Measurements from ENCODE around the gene ZNF667.
A peak's percentile ranks its signal among the peaks of the same experiment; 100 is the strongest.

ZNF667 gene

DNA sequence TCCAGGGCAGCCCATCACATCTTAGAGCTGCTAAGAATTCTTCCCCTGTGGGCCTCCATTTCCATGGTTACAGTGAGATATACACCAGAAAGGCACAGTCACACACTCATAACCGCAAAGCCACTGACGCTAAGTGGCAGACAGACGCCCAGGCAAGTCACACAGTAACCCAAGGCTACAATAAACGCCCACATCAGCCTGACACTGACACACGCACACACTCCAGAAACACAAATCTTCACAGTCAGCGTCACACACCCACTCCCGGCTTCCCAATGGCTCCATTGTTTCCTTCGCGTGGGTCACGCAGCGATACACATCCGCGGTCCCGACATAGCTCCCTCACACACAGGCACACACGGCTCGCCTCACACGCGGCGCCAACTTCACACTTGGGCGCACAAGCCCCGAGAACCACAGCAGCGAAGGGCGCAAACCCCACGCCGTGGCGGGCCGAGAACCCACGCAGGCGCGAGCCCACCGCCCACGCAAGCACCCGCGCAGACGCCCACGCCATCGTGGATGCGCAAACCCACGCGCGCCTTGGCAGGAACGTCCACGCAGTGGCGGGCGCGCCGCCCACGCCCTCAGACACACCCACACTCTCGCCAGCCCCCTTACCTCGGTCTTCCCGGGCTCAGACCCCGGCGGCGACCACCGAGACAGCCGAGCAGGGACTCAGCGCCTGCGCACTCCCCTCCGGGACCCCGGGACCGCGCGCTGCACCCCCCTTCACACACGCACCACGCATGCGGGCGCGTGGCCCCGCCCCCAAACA lies at the start of gene ZNF667:
TSS of gene ZNF667 (minus strand) at position 695 of the 778 bp plus-strand sequence. CDS start 14,975 bp downstream, outside the sequence.
- DNase-seq, result peak; percentile 44

DNA sequence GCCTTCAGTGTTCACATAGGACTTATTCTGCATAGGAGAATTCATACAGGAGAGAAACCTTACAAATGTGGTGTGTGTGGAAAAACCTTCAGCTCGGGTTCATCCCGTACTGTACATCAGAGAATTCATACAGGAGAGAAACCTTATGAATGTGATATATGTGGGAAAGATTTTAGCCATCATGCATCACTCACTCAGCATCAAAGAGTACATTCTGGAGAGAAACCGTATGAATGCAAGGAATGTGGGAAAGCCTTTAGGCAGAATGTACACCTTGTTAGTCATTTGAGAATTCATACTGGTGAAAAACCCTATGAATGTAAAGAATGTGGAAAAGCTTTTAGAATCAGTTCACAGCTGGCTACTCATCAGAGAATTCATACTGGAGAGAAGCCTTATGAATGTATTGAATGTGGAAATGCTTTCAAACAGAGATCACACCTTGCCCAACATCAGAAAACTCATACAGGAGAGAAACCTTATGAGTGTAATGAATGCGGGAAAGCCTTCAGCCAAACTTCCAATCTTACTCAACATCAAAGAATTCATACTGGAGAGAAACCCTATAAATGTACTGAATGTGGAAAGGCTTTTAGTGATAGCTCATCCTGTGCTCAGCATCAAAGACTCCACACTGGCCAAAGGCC lies 48.2 kb upstream of the ZNF667 start:
- DNase-seq, result no peak

GRCh38 chr19:56508290-56508778 lies 31.2 kb upstream of the ZNF667 start:
- no peak for DNase-seq

GRCh38 chr19:56507446-56508289 lies 30.5 kb upstream of the ZNF667 start, which contains the start of gene ZNF471:
ZNF471 (plus strand) TSS chr19:56507855; CDS start chr19:56511572, 3,717 bp downstream.
- DNase-seq, result peak; percentile 98

DNA sequence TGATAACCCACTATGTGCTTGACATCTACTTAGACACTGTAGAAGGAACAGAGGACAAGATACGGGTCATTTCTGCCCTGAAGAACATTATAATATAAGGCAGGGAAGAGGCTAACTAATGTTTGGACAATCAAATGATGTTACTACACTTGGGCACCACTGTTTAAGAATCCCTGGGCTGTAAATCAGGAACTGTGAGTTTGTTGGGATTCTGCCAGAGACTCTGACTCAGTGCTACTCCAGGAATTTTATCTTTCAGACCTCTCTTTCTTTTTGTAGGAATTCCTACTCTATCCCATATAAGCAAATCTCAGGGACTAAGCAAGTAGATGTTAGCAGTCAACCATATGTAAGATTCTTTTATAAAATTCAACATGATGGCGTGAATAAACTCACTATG lies 27.4 kb upstream of the ZNF667 start:
- DNase-seq, result peak; percentile 46

GRCh38 chr19:56491399-56491798 lies 14.3 kb upstream of the ZNF667 start:
- DNase-seq, result no peak

DNA sequence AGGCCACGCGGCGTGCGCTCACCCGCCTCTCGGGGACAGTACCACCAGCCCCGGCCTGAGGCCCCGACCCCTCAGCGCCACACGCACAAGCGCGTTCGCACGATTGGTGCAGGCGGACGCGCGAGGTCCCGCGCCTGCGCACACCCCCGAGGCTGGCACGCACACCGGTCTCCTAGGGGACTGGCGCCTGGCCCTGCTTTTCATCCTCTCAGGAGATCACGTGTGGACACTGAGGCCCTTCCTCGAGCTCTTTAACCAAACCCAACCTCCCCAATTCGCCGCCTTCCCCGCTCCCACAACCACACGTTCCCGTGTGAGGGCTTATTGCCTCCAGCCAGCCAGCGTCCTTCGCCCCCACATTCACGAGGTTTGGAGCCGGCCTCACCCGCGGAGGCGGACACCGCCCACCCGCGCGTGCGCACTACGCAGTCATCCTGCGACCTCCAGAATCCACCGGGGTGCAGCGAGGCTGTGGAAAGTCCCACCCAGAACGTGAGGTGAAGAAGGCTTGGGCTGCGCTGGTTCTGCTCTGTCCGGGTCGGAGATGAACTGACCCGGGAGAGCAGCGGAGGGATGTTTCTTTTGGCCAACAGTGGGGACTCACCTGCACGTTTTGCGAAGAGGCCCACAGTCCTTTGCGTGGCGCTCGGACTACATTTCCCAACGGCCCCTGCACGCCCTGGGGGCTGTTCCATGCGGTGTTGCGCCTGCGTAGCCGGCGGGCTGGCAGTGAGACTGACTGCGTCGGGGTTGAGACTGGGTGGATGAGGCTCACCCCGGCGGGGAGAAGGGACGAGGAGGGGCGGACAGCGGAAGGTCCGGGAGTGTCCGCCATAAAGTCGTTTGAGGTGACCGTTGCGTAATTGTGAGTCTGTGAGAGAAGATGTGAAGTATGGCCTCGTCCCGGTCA lies 539 bp upstream of the ZNF667 start:
- DNase-seq, result peak; percentile 92

DNA sequence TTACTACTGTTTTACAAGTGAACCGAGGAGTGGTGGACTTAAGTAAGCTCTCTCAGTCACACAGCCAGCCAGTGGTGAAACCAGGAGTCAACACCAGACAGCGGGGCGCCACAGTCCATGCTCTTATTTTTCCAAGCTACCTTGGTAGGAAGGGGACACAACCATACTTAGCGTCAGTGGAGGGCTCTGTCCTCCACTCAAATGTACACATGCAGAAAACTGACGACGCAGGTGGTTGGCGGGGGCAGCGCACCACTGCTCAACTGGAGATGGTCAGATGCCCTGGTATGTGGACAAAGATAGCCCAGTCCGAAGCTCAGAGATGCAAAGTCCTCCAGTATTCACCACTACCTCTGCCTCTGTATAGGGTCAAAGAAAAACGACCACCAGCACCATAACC lies 1.1 kb downstream of the ZNF667 start:
- no peak for DNase-seq

DNA sequence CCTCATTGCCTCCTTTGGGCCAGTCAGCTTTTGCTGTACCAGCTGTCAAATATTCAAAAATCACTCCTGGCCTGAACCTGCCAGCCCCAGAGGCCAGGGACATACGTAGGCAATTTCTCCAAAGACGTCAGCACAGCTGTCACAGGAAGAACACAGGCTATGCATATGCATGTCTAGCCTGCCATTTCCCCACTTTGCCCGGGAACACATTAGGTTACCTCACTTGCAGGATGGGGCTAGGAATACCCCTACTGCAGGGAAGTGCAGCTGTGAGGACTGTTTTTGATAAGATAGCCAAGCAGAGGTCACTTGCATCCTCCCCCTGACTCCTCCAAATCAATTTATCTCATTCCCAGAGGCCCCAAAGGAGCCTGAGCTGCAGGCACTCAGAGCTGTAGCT lies 2.8 kb downstream of the ZNF667 start:
- no peak for DNase-seq

DNA sequence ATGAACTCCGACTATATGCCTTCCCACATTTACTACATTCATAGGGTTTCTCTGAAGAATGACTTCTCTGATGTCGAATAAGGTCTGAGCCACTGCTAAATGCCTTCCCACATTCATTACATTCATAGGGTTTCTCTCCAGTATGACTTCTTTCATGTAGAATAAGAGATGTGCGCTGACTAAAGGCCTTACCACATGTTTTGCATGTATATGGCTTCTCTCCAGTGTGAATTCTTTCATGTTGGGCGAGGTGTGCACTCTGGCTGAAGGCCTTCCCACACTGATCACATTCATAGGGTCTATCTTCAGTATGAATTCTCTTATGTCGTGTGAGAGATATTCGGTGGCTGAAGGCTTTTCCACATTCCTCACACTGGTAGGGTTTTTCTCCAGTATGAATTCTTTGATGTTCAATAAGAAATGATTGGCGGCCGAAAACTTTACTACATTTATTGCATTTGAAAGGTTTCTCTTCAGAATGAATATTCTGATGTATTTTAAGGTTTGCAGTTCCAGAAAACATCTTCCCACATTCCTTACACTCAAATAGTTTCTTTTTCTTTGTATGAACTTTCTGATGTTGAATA lies 35.8 kb downstream of the ZNF667 start:
- no peak for DNase-seq

DNA sequence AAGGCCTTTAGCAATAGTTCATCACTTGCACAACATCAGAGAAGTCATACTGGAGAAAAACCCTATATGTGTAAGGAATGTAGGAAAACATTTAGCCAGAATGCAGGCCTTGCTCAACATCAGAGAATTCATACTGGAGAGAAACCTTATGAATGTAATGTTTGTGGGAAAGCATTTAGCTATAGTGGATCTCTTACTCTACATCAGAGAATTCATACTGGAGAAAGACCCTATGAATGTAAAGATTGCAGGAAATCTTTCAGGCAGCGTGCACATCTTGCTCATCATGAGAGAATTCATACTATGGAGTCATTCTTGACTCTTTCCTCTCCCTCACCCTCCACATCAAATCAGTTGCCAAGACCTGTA lies 53.2 kb downstream of the ZNF667 start:
- no peak for DNase-seq

DNA sequence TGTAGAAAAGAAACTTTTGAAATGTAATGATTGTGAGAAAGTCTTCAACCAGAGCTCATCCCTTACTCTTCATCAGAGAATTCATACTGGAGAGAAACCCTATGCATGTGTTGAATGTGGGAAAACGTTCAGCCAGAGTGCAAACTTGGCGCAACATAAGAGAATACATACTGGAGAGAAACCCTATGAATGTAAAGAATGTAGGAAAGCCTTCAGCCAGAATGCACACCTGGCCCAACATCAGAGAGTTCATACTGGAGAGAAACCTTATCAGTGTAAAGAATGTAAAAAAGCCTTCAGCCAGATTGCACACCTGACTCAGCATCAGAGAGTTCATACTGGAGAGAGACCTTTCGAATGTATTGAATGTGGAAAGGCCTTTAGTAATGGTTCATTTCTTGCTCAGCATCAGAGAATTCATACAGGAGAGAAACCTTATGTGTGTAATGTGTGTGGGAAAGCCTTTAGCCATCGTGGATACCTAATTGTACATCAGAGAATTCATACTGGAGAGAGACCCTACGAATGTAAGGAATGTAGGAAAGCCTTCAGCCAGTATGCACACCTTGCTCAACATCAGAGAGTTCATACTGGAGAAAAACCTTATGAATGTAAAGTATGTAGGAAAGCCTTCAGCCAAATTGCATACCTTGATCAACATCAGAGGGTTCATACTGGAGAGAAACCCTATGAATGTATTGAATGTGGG lies 53.7 kb downstream of the ZNF667 start:
- DNase-seq, result no peak

- no peak for DNase-seq
Measured at GRCh38 chr19:56405062-56405461, 72.1 kb downstream of the ZNF667 start.

- DNase-seq, result no peak
Measured at GRCh38 chr19:56404705-56405056, 72.5 kb downstream of the ZNF667 start.

DNA sequence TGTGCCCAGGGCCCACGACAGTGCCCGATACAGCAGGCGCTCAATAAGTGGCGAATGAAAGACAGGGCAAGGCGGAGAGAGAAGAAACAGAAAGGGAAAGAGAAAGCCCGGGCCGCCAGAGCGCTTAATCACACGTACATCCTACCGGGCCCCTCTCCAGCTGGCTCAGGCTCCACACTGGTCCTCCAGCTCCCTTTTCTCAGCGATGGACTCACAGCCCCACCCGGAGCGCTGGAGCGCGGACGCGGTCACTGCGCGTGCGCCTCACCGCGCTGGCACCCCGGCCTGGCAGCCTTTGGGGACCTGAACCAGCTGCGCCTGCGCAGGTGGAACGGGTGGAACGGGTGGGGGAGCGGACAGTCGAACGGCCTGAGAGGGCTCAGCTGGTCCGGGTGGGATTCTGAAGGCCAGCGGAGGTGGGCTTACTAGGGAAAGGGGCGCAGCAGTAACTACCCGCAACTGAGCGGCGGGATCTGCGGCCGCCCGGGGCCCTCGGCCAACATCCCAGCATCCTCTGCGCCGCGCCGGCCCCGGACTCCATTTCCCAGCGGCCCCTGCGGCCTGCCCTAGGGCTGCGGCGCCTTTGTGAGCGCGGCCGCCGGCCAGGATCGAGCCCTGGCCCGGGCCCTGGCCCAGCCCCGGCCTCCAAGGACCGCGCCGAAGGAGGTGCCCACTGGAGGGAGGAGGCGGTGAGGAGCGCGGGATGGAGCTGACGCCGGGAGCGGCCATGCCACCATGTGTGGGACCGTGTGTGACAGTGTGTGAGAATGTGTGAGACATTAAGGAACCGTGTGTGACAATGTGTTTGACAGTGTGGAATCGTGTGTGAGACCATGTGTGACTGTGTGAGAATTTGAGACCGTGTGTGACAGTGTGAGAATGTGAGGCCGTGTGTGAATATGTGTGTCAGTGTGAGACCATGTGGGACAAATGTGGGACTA lies 73.1 kb downstream of the ZNF667 start, which contains the start of gene ZNF583:
TSS of gene ZNF583 (plus strand) at position 569 of the 941 bp plus-strand sequence. CDS start 2,783 bp downstream, outside the sequence.
- DNase-seq, result peak; percentile 96

DNA sequence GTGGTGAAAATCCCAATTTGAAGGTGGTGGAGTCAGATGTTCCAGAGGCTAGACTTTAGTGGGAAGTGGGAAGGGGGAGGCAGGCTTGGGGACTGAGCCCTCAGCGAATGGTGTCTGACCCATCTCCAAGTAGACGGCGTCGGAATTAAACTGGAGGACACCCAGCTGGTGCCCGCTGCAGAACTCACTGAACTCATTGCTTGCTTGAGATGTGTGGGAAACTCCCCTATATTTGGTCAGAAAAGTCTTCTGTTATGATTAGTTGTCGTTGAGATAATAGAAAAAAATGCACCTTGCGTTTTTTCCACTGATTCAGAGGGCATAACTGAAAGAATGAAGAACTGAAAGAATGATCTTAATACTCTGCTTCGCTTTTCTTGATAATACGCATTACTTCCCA lies 73.9 kb downstream of the ZNF667 start:
- no peak for DNase-seq

GRCh38 chr19:56400485-56400884 lies 76.7 kb downstream of the ZNF667 start:
- no peak for DNase-seq

GRCh38 chr19:56398809-56399208 lies 78.3 kb downstream of the ZNF667 start:
- no peak for DNase-seq

GRCh38 chr19:56393119-56394012 lies 83.8 kb downstream of the ZNF667 start, which contains the start of gene ZNF582:
ZNF582 (minus strand) TSS chr19:56393534; CDS start chr19:56391752, 1,782 bp downstream.
- peak; percentile 94 for DNase-seq

All from EL (cell line).